Measurements from ENCODE around the gene PDK2.

Gene PDK2

GRCh38 chr17:50094753-50095619 is at the start of gene PDK2:
Gene PDK2, plus strand, starts transcription at chr17:50095351. Its CDS starts 85 bp downstream, at chr17:50095436.
- FAIRE-seq = peak; percentile 95

DNA sequence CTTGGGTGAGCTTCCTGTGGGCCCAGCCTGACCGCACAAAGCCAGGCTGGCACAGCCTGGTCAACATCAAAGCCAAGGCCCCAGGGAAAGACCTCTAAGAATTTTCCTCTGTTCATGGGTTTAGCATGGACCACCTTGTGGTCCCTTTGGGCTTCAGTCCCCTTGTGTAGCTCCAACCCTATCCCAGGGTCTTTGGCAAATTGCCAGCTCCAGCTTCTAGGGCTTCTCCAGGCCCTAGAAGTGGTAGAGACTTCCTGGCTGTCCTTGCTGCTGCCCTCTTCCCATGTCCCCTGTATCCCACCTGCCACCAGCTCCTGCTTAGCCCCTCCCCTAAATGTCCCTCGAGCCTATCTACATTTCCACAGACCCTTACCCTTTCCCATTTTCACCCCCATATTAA is 49.0 kb upstream of the PDK2 start:
- FAIRE-seq = no peak

GRCh38 chr17:50046667-50047066 is 48.5 kb upstream of the PDK2 start:
- FAIRE-seq = no peak

DNA sequence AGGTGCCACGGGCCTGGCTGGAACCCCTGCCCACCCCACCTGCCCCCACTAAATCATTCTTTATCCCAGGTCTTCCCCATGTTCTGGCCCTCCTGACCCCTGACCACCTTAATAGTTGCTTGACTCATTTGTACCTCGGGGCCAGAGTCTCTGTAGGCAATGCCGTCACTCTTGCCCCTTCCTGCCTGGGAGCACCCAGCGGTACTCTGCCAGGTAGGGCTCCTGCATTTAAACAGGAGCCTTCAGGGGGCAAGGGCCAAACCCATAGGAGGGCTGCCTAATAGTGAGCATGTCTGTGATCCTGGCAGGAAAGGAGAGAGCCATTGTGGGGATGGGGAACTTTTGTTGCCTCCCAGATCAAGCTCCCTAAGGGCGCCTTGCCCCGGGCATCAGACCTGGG is 48.1 kb upstream of the PDK2 start:
- FAIRE-seq = no peak

- no peak for FAIRE-seq
These were observed 47.5 kb upstream of the PDK2 start for GRCh38 chr17:50047488-50048126.

- FAIRE-seq = no peak
These were observed 46.9 kb upstream of the PDK2 start for GRCh38 chr17:50048146-50048720.

DNA sequence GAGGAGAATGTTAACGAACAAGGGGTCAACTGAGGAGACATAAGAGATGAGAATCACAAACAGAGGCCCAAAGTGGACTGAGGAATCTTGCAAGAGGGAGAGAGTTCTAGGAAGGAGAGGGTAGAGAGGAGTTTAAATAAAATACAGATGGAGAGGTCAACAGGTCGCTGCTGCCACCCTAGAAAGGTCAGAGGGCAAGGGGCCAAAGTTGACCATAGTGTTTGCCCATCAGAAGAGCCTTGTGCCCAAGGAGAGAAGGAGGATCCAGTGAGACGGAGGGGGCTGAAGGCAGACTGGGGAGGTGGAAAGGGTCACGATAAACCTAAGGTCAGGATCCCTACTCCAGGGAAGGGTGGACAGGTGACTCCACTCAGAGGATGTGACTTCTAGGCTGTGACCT is 46.2 kb upstream of the PDK2 start:
- FAIRE-seq = no peak

DNA sequence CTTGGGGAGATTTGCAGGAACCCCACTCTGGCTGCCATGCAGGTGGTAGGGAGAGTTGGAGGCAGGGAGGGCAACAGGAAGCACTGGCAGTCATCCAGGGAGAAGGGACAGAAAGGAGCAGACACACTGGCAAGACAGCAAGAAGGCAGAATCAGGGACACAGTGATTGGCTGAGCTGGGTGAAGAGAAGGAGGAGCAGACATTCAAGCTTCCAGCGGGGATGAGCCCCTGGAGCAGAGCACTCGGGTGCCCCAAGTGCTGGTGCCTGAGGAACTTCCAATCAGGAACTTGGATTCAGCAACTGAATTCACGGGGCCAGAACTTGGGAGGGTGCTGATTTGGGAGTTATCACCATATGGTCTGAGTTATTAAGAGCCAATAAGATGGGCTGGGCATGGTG is 45.5 kb upstream of the PDK2 start:
- no peak for FAIRE-seq

GRCh38 chr17:50050431-50051032 is 44.6 kb upstream of the PDK2 start:
- no peak for FAIRE-seq

- peak; percentile 60 for FAIRE-seq
These were observed 44.0 kb upstream of the PDK2 start for GRCh38 chr17:50051082-50051576.

GRCh38 chr17:50051606-50052005 is 43.5 kb upstream of the PDK2 start:
- no peak for FAIRE-seq

DNA sequence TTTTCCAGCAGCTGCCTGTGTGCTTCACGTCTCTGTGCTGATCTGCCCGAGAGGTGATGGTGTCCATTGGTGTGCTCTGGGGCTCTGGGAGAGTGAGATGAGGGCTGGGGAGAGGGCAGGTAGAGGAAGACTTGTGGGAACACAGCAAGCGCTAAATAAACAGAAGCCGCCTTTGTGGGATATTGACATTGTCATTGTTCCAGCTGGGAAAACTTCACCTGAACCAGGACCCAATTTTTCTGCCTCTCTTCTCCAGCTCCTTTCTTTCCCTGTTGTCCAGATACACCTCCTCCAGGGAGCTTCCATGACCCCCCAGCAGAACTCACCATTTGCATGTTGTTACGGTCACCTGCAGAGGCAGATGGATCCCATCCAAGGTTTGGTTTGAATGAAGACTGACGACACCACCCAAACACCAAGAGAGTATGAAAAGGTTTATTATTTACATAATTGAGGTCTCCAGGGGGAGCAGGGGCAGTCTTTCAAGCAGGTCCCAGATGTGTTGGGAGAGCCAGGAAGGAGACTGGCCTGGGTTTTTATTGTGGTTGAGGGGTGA is 42.8 kb upstream of the PDK2 start:
- FAIRE-seq = no peak

DNA sequence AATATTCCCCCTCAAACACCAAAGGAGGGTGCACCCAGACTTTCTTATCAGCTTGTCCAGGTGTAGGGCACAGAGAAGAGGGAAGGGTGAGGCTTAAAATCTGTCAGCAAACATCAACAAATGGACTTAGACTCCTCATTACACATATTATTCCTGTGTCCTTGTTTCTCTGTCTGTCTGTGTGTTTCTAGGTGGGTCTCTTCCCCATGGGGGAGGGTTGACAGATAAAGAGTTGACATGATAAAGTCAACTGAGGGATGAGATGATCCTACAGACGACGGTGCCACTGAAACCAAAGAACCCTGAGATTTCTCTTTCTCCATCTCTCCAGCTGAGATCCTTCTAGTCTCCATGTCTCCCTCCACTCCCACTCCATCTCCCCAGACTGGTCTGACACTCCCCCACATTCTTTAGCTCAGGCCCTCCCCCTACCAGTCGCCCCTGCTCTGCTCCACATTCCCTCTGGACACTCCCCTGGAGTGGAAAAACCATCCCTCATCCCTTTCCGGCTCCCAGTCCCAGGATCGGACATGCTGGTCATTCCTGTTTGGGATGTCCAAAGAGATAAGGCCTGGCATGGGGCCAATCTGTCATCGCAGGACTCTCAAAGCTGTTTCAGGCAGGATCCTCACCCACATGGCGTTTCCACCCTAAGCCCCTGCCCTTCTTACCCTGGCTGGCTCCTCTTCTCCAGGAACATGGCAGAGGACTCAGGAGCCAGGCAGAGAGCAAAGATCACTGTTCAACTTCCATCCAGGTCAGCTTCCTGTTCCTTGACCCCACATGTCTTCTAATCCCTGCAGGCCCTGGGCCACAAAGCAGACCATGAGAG is 42.1 kb upstream of the PDK2 start:
- no peak for FAIRE-seq

- no peak for FAIRE-seq
These were observed 41.5 kb upstream of the PDK2 start for GRCh38 chr17:50053654-50053960.

DNA sequence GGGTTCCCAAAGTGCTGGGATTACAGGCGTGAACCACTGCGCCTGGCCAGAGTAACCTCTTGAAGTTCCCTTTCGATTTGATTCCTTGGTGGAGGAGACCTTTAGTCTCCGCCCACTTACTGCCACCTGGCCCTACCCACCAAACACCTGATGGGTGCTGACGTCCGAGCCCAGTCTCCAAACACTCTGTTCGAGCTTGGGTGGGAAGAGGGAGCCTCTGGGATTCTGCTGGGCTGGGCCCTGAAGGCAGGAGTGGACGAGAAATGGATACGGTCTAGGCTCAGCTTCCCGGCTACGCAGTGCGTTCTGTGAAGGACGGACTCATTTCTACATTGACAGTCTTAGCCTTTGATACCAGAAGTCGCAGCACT is 40.1 kb upstream of the PDK2 start:
- no peak for FAIRE-seq

GRCh38 chr17:50055426-50056216 is 39.5 kb upstream of the PDK2 start, which contains the start of gene ITGA3:
Gene ITGA3, plus strand, starts transcription at chr17:50056110. Its CDS starts 330 bp downstream, at chr17:50056440.
- FAIRE-seq = peak; percentile 87

DNA sequence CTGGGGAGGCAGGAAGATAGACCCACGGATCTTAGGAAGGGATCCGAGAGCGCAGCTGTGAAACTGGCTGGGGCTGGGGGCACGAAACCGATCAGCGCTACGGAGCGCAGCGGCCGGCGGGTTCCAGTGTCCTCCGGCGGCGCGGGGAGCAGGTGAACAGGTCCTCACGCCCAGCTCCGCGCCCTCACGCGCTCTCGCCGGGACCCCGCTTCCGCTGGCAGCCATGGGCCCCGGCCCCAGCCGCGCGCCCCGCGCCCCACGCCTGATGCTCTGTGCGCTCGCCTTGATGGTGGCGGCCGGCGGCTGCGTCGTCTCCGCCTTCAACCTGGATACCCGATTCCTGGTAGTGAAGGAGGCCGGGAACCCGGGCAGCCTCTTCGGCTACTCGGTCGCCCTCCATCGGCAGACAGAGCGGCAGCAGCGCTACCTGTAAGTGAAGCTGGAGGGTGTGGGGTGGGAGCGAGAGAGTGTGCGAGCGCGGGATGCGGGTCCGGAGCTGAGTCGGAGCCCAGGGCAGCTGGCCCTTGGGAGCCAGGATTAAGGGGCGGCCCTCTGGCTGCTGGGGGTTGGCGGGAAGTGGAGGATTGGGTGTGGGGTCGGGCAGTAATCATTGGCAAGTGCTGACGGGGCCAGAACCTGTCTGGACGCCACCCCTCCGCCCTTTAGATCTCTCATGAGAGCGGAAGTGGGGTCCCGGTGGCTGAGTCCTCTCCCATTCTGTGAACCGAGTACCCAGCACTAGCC is 38.8 kb upstream of the PDK2 start:
- peak; percentile 28 for FAIRE-seq

DNA sequence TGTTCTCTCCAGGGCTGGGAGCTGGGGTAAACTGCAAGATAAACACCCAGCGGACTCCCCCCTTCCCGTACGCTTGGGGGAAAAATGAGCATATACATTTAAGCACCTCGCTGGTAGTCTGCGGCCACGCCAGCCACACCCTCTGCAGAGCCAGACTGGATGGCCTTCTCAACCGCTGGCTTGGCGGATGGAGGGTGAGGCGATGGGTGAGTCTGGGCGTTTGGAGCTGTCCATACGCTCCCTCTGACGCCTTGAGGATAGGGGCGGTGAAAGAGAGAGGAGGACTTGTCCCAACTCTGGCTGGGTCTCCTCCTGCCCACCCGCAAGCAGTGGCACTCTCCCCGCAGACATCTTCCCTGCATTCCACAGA is 38.2 kb upstream of the PDK2 start:
- no peak for FAIRE-seq

GRCh38 chr17:50057521-50057991 is 37.6 kb upstream of the PDK2 start:
- FAIRE-seq = no peak

GRCh38 chr17:50058296-50058953 is 36.7 kb upstream of the PDK2 start:
- FAIRE-seq = no peak
